ENCODE data around the gene RADIL. TPM values are rescaled to one million over a fixed set of nuclear protein-coding genes. Genes with fewer than 3 reads are reported as not detected.

The RADIL gene
- polyA plus RNA-seq, 3 donors: not detected

DNA sequence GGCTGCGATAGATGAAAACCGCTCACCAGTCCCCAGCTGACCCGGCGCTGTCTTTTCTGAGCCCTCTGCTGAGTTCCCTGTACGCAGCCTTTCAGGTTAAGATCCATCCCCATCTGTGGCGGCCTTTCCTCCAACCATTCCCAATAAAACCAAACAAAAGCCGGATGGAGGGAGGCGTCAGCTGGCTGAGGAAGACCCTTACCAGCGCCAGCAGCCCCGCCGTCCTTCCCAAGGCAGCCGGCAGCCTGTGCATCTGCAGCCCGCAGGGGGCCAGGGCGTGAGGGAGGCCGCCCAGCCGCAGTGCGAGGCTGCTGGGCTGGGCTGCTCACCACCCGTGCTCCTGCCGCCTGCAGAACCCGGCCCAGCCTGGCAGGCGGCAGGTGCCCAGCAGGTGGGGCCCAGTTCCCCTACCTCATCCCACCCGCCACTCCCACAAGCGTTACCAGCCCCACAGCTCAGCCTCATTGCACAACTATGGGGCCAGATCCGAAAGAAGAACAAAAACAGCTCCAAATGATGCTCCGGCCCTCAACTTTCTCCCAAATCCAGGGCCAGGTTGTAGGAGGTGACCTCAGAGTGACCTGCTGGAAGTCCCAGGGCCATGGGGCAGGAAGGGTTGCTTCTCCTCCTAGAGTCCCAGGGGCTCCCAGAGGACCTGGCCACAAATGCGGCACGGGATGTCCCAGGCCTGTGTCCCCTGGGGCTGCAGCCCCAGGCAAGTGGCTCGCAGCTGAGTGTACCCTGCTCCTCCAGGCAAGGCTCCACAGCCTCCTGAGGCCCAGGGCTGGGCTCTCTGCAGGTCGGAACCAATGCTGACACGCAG, 45.5 kb downstream of the RADIL start:
- H3K36me3 ChIP-seq (replicated peaks in 1 of 2; ENCODE audit: control insufficient read depth in 1 of 2, insufficient read depth in 2 of 2, low read length in 2 of 2): no peaks in the 10 kb centered on the region
- no peaks in the 10 kb centered on the region for H3K27me3 ChIP-seq (ENCODE audit: control insufficient read depth in 2 of 2, insufficient read depth in 2 of 2, low read length in 2 of 2)
- H3K4me3 Mint-ChIP-seq: no peak overlapping the region
- no peak overlapping the region for H3K27ac Mint-ChIP-seq
- H4K20me1 ChIP-seq (ENCODE audit: insufficient read depth, low read length): no peaks in the 10 kb centered on the region
- no peaks in the 10 kb centered on the region for H3K36me3 Mint-ChIP-seq
- H3K4me1 ChIP-seq (ENCODE audit: control insufficient read depth in 1 of 2, insufficient read depth in 2 of 2, low read length in 2 of 2): no peaks in the 10 kb centered on the region
- H2AFZ ChIP-seq (ENCODE audit: insufficient read depth, low read depth, low read length, poor library complexity, severe bottlenecking): no peak overlapping the region
- no peak for DNase-seq
- TF ChIP-seq, protein P1, sequence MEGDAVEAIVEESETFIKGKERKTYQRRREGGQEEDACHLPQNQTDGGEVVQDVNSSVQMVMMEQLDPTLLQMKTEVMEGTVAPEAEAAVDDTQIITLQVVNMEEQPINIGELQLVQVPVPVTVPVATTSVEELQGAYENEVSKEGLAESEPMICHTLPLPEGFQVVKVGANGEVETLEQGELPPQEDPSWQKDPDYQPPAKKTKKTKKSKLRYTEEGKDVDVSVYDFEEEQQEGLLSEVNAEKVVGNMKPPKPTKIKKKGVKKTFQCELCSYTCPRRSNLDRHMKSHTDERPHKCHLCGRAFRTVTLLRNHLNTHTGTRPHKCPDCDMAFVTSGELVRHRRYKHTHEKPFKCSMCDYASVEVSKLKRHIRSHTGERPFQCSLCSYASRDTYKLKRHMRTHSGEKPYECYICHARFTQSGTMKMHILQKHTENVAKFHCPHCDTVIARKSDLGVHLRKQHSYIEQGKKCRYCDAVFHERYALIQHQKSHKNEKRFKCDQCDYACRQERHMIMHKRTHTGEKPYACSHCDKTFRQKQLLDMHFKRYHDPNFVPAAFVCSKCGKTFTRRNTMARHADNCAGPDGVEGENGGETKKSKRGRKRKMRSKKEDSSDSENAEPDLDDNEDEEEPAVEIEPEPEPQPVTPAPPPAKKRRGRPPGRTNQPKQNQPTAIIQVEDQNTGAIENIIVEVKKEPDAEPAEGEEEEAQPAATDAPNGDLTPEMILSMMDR (IDR thresholded peaks at IDR 0.05): no peak
- H3K4me1 Mint-ChIP-seq: no peaks in the 10 kb centered on the region
- no peak overlapping the region for H3K4me3 ChIP-seq (replicated peaks in 1 of 3; ENCODE audit: low read depth in 2 of 3, low read length in 3 of 3)
- peaks cover 0 to 2% (median 2%) of the 10 kb centered on the region in 3 donors for H3K27me3 Mint-ChIP-seq (ENCODE audit: low read depth in 3 of 3)
- H3K27ac ChIP-seq (ENCODE audit: low read depth in 1 of 2, low read length in 2 of 2): no peak overlapping the region
- WGBS (ENCODE audit: insufficient coverage): 85% methylated on average over 26 of the region's 30 CpGs
- H3K79me2 ChIP-seq (ENCODE audit: insufficient read depth, low read length): no peaks in the 10 kb centered on the region
- H3K9me3 Mint-ChIP-seq: no peaks in the 10 kb centered on the region
- no peak overlapping the region for H3K9ac ChIP-seq (ENCODE audit: insufficient read depth, low read length, poor library complexity, severe bottlenecking)
- no peaks in the 10 kb centered on the region for H3K9me3 ChIP-seq (replicated peaks in 1 of 2; ENCODE audit: control insufficient read depth in 1 of 2, insufficient read depth in 1 of 2, low read length in 2 of 2)
- intact Hi-C loops (cut with micrococcal nuclease): no loop called here
- H3K4me2 ChIP-seq (replicated peaks; ENCODE audit: extremely low read depth, low read length, poor library complexity, severe bottlenecking): no peak overlapping the region

DNA sequence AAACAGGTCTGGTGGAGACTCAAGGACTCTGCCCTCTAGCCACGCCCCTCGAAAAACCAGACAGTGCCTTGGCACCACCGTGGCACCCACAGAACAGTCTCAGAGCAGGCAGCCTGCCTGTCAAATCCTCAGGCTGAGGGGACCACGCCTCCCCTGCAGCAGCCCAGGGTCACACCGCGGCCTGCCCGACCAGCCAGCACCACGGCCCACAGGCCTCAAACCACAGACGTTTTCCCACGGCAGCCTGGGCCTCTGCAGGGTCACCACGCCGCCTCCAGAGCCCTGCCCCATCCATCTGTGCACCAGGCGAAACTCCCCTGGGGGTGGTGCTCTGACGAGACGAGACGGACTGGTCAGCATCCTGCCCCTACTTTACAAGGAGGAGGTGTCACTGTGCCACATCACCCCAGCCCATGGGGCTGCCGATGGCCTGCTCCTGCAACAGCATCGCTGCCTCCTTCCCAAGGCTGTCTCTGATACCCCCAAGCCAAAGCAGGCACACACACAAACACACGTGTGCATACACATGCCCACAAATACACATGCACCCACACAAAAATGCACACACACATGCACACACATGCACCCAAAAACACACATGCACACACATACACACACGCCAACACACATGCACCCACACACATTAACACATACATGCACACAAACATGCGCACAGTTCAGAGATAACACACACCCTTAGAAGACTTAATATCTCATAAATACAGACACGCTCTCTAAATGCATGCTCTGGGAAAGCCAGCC, 46.3 kb downstream of the RADIL start:
- H3K9me3 ChIP-seq (replicated peaks in 1 of 2; ENCODE audit: control insufficient read depth in 1 of 2, insufficient read depth in 1 of 2, low read length in 2 of 2): no peaks in the 10 kb centered on the region
- H3K4me3 ChIP-seq (replicated peaks in 1 of 3; ENCODE audit: low read depth in 2 of 3, low read length in 3 of 3): no peak overlapping the region
- H3K9ac ChIP-seq (ENCODE audit: insufficient read depth, low read length, poor library complexity, severe bottlenecking): no peak overlapping the region
- 75% methylated on average over 22 of the region's 22 CpGs for WGBS (ENCODE audit: insufficient coverage)
- no peaks in the 10 kb centered on the region for H3K36me3 ChIP-seq (replicated peaks in 1 of 2; ENCODE audit: control insufficient read depth in 1 of 2, insufficient read depth in 2 of 2, low read length in 2 of 2)
- H3K27me3 ChIP-seq (ENCODE audit: control insufficient read depth in 2 of 2, insufficient read depth in 2 of 2, low read length in 2 of 2): no peaks in the 10 kb centered on the region
- TF ChIP-seq, protein P1 (IDR thresholded peaks at IDR 0.05): no peak
- intact Hi-C loops (cut with micrococcal nuclease): no loop called here
- no peak overlapping the region for H2AFZ ChIP-seq (ENCODE audit: insufficient read depth, low read depth, low read length, poor library complexity, severe bottlenecking)
- peaks cover 0 to 1% (median 0%) of the 10 kb centered on the region in 7 donors for H3K9me3 Mint-ChIP-seq
- H3K4me2 ChIP-seq (replicated peaks; ENCODE audit: extremely low read depth, low read length, poor library complexity, severe bottlenecking): no peak overlapping the region
- DNase-seq: no peak
- no peak overlapping the region for H3K27ac Mint-ChIP-seq
- no peaks in the 10 kb centered on the region for H3K36me3 Mint-ChIP-seq
- H4K20me1 ChIP-seq (ENCODE audit: insufficient read depth, low read length): no peaks in the 10 kb centered on the region
- H3K4me1 Mint-ChIP-seq: no peaks in the 10 kb centered on the region
- H3K79me2 ChIP-seq (ENCODE audit: insufficient read depth, low read length): no peaks in the 10 kb centered on the region
- no peak overlapping the region for H3K4me3 Mint-ChIP-seq
- H3K27me3 Mint-ChIP-seq (ENCODE audit: low read depth in 3 of 3): peaks cover 0 to 2% (median 2%) of the 10 kb centered on the region in 3 donors
- H3K27ac ChIP-seq (ENCODE audit: low read depth in 1 of 2, low read length in 2 of 2): no peak overlapping the region
- H3K4me1 ChIP-seq (ENCODE audit: control insufficient read depth in 1 of 2, insufficient read depth in 2 of 2, low read length in 2 of 2): no peaks in the 10 kb centered on the region
